GM19324 (cell line): ENCODE results near the gene ASF1A.
A peak's percentile ranks its signal among the peaks of the same experiment; 100 is the strongest.

Source experiments
- ATAC-seq: cut with Tn5 transposase; IDR thresholded peaks from one replicate; pipeline ENCODE4 v1.9.1; 2021; ENCODE audit warnings: mild to moderate bottlenecking, moderate library complexity; ENCODE audit not compliant: unreplicated experiment, low FRiP score

ASF1A gene

GRCh38 chr6:118881440-118882313 lies 12.3 kb upstream of the ASF1A start:
- ATAC-seq, result peak; percentile 85

- no peak for ATAC-seq
Observed at GRCh38 chr6:118882314-118882905, 11.5 kb upstream of the ASF1A start.

- ATAC-seq, result no peak
Observed at GRCh38 chr6:118886641-118887040, 7.3 kb upstream of the ASF1A start.

DNA sequence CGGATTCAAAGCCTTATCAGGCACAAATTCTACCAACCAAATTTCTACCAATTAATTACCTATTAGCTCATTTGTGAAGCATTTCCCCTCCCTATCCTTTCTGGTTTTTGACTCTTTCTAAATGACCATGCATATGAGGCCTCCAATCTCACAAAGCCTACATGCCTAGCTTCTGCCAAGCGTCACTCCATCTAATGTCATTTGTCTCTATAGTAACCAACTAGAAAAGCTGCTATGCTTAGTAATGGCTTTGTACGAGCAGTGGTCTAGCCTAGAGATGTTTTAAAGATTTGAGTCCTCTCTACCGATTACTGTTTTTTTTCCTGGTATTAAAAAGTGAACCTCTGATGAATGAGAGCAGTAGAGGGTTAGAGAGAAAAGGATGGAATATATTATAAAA lies 4.8 kb upstream of the ASF1A start:
- no peak for ATAC-seq

DNA sequence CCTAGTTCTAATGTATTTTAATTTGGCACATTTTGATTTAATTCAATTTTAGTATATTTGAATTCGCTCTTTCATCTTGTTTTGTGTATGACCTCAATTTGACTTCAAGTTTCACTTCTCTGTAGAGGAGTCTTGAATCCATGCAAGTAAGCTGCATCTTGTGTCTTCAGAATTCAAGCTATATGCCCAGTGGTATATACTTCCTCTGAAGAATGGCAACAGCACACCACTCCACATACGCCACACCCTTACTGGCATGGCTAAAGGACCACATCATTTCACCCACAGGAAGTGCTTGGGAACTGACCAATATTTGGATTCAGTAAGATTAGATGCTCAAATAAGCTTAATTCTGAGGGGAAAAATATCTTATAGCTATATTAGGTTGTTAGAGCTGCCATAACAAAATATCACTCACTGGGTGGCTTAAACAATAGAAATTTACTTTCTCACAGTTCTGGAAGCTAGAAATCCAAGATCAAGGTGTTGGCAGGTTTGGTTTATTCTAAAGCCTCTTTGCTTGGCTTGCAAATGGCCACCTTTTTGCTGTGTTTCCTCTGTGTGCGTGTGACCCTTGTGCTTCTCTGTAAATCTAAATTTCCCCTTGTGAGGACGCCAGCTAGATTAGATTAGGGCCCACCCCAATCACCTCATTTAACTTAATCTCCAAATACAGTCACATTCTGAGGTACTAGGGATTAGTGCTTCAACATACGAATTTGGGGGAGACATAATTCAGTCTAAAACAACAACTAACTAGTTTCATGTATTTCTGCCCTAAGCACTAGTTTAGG lies 2.8 kb upstream of the ASF1A start:
- ATAC-seq, result no peak

DNA sequence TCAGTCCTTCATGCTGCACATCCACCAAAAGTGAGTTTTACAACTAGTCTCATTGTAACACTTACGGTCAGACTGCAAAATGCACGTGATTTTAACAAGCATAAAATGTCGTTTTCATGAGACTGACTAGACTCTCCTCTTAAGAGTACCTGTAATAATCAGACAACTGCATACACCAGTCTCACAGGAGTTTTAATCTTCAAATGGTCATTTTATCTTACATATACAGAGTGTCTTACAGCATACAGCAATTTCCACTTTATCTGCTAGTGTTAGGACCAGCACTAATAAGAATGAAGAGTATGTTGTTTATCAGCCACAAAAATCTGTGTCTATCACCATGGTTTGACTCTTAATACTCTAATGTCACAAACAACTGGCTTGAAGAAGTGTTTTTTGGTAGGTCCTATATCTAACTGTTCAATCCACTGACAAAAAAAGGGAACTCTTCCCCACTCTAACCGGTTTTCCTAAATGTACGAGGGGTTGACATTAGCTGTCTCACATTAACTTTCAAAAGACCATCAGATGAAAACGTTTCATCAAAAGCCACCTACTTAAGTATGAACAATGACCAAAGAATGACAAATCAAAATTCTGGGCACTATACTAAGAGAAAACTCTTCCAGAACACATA lies 1.5 kb upstream of the ASF1A start:
- no peak for ATAC-seq

DNA sequence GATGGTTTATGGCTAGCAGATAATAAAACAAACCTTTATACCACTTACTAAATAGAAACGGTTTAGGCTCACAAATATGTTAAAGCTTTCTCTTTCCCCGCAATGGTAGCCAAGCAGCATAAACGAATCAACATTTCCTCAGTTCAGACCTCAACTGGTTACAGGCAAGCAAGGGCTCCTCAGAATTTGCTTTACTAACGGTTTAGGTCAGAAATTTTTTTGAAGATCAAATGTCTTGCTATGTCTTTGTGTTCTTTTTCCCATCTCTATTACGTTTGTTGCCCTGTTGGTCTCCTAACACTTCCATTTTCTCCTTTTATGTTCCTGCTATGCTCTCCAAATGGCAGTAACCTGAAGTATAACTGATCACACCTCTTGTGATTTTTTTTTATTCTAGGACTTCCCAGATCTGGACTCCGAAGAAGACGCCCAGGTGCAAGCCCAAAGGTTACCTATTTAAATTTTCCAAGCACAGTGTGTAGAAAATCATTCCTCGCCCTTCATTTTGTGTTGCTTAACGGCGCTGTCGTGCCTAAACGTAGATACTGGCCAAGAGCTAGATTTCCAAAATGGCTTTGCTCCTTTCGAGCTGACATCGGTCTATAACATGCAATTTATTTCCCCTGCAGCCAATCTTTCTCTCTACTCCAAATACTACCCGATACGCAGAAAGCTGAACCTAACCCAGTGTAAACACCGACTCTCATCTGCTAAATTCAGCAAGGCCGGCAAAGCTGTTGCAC lies 717 bp upstream of the ASF1A start:
- ATAC-seq, result peak; percentile 9

DNA sequence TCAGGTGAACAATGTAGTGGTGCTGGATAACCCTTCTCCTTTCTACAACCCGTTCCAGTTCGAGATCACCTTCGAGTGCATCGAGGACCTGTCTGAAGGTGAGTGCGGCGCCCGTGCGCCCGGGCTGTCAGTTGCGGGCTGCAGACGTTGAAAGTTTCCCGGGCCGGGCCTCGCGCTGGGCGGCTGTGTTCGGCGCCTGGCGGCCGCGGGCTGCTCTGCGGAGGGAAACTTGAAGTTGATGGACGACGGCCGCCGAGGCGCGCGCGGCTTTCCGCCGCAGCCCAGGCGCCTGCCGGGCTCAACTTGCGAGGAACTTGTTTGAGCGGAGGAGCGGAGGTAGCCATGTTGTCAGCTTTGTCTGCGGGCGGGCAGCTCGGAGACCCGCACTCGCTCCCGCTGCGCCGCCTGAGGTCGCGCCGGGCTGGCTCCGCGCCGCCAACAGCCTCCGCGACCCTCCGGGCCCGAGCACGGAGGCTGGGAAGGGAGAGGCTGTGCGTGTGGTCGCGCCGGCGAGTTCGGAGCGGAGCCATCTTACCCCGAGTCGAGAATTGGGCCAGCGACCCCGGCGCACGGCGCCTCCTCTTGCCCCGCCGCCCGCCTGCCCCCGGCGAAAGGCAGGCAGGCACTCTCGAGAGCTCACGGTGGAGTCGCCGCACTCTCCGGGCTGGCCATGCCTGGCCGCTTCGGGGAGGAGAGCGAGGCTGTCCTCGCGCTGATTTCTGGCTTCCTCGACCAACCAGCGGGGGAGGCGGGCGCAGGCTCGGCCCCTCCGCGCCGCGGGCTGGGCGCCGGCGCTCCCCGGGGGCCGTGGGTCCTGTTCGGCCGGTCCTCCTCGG lies 691 bp downstream of the ASF1A start:
- peak; percentile 47 for ATAC-seq

GRCh38 chr6:118895261-118895560 lies 1.3 kb downstream of the ASF1A start:
- ATAC-seq, result no peak

- no peak for ATAC-seq
Observed at GRCh38 chr6:118895859-118896258, 1.9 kb downstream of the ASF1A start.

DNA sequence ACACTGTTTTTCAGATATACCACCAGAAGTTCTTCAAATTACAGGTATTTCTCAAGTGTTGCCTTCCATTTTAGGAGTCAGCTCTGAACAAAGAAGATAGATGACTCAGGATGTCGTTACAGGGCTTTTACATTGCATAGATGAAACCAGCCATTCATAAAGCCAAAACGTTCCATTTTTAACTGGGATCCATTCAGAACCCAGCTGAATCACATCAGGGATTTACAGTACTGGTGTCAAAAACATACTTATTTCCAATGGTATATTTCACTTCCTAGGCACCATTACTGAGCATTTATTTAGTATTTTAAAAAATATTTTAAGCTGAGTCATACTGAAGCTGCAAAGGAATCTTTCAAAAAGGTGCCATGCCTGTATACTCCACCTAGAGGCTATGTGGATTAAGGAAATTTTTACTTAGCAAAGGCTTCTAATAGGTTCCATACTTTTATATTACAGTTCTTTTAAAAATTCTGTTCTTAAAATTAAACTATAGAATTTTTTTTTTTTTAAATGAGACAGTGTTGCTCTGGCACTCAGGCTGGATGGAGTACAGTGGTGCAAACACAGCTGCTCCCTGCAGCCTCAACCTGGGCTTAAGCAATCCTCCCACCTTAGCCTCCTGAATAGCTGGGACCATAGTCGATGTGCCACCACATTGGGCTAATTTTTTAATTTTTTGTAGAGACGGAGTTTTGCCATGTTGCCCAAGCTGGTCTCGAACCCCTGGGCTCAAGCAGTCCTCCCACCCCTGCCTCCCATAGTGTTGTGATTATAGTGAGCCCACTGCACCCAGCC lies 2.6 kb downstream of the ASF1A start:
- no peak for ATAC-seq

GRCh38 chr6:118897386-118897785 lies 3.4 kb downstream of the ASF1A start:
- ATAC-seq, result no peak

DNA sequence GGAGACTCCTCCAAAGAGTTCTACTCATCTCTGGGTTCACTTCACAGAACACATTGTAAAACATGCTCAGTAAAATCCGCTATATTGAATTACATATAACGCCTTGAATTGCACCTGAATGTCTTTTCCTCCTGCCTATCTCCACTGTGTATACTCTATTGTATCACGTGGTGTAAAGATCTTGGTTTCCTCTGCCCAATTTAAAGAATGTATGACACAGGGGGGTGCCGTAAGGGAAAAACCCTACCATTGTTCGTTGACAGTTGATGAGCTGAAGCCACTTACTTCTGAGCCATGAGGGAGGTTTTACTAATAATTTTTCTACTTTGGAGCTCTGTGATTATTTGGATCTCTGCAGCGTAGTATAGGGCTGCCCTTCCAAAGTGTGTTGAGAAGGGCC lies 6.0 kb downstream of the ASF1A start:
- ATAC-seq, result no peak

- ATAC-seq, result no peak
Observed at GRCh38 chr6:118902726-118903125, 8.8 kb downstream of the ASF1A start.

DNA sequence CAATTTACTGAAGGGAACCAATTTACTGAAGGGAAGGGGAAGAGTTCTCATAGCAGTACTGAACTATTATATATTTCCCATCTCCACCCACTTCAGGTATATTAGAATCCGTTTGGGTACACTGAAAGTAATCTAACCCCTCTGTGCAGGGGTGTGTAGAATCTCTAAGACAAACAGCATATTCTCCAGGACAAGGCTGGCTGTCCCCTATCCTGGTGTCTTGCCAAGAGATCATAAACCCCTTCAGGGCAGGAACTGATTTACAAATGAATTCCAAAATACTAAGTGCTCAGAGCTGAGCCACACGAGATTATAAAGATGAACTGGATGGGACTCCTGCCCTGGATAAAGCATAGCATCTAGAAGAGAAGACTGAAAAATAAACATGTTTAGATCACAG lies 9.2 kb downstream of the ASF1A start:
- no peak for ATAC-seq

DNA sequence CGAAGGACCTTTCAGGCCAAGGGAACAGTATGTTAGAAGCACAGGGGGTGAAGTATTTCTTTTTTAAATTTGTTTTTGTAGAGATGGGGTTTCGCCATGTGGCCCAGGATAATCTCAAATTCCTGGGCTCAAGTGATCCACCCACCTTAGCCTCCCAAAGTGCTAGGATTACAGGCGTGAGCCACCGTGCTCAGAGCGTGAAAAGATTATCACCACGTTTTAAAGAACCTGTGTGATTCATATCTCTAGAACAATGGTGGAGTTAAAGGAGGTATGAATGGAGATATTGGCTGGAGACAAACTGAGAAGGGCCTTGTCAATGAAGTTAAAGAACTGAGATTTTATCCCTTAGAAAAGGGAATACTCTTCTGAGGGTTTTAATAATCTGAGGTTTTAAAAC lies 9.7 kb downstream of the ASF1A start:
- no peak for ATAC-seq

DNA sequence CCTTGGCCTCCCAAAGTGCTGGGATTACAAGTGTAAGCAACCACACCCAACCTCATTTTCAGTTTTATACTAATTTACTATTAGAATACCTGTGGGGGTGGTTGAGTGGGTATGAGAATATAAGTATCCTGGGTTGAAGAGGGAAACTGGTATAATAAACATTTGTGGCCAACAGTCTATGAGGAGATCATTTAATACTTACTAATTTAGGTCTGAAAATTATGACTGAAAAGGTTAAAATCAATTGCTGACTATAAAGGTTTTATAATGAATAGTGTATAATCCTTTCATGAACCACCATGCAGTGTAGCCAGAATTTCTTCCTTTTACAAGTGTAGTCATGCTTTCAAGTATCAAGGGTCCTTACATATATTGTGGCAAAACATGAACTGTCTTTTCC lies 11.1 kb downstream of the ASF1A start:
- ATAC-seq, result no peak

- ATAC-seq, result no peak
Observed at GRCh38 chr6:118905851-118906250, 11.9 kb downstream of the ASF1A start.

GRCh38 chr6:118908441-118908840 lies 14.5 kb downstream of the ASF1A start:
- ATAC-seq, result no peak
